PFSK-1 (cell line): ENCODE measurements around the gene TMC3.

ENCODE experiments used
- POLR2AphosphoS5 ChIP-seq: IDR thresholded peaks from 2 replicates; pipeline ENCODE4 v1.6.1; 2012; ENCODE audit warnings: low read depth, mild to moderate bottlenecking, control low read depth, low read length, moderate library complexity
- REST ChIP-seq, 2 experiments: IDR thresholded peaks; 2 replicates each; pipeline versions ENCODE4 v1.6.1 to v1.8.0; 2011 to 2012; ENCODE audit warnings: low read depth in 2 of 2, low read length in 2 of 2, control low read depth in 1 of 2, inconsistent platforms in 1 of 2, mild to moderate bottlenecking in 1 of 2, moderate library complexity in 1 of 2; ENCODE audit not compliant: insufficient read depth in 1 of 2
- SIN3A ChIP-seq: IDR thresholded peaks from 2 replicates; pipeline ENCODE4 v1.6.1; 2012; ENCODE audit warnings: mild to moderate bottlenecking, low read length, moderate library complexity, borderline replicate concordance; ENCODE audit not compliant: insufficient read depth
- TAF1 ChIP-seq: IDR thresholded peaks from 2 replicates; pipeline ENCODE4 v1.6.1; 2012; ENCODE audit warnings: low read length, control low read depth, borderline replicate concordance; ENCODE audit not compliant: insufficient read depth

DNA sequence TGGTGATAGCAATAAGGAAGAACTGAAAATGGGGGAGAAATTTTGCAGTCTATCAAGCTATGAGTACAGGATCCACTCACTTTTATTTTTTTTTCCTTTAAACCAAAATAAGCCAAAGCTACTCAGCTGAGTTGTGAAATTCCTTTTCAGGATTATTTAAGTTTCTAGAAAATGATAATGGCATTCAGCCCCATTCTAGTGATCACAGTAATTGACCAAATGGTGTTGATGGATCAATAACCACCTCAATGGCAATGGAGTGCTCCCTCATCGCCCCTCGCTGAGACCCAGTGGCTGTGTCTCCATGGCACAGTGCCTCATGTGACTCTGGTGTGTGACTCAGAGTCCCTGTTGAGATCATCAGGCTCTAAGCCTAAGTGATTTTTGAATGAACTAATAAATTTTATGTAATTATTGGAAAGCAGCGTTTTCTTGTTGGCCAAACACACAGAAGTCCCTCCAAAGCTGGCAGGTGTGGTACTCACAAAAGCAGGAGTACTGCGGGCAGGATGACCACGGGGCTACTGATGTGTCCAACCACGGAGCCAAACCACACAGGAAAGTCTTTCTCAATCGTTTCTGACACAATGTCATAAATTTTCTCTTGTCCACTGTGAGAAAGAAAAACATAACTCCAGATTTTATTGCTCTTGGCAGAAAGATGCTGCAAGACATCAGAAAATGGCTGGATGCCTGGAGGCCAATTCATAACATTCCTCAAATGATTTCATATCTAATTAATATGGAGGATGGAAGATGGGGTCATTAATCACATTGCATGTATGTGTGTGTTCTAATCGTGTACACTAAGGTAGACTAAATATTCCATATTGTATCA is 35.6 kb downstream of the TMC3 start:
- no peak for TF ChIP-seq POLR2AphosphoS5
- no peak for TF ChIP-seq TAF1
- TF ChIP-seq SIN3A = no peak
- no peak for TF ChIP-seq REST (IDR thresholded peaks at IDR 0.05; ENCODE audit: insufficient read depth in 1 of 2, low read depth in 2 of 2, low read length in 2 of 2)
